ENCODE data around the gene IL1RAP.

GRCh38 chr3:190596349-190597285 is 82.7 kb downstream of the IL1RAP start:
- TF ChIP-seq POLR2A (IDR thresholded peaks at IDR 0.05) (no peak), CTCF (IDR thresholded peaks at IDR 0.05) (no peak), POLR2AphosphoS5 (IDR thresholded peaks at IDR 0.05) (no peak), EP300 (IDR thresholded peaks at IDR 0.05; ENCODE audit: low read depth) (no peak)
